MM.1S (cell line): Measurements from ENCODE around the gene CEP57.

Source experiments
- DNase-seq: peaks from one replicate; pipeline ENCODE4 v3.0.0-alpha.2; 2015
- H2AFZ ChIP-seq: fragments of 300-600 bp; sonication (generic); 2 replicates; pipeline ENCODE4 v1.6.0; 2016; ENCODE audit warnings: antibody characterized with exemption, low read length
- H3F3A ChIP-seq: fragments of 300-600 bp; sonication (generic); 2 replicates; pipeline ENCODE4 v1.6.1; 2016; ENCODE audit warnings: mild to moderate bottlenecking, antibody characterized with exemption, low read length, moderate library complexity, mixed read lengths; ENCODE audit not compliant: insufficient read depth
- H3K27ac ChIP-seq: fragments of 300-600 bp; sonication (generic); 2 replicates; pipeline ENCODE4 v1.5.1; 2016; ENCODE audit warnings: mild to moderate bottlenecking, low read length
- H3K27me3 ChIP-seq: fragments of 300-600 bp; sonication (generic); replicated peaks from 2 replicates; pipeline ENCODE4 v1.6.0; 2016; ENCODE audit warnings: low read length; ENCODE audit not compliant: insufficient read depth
- H3K36me3 ChIP-seq: fragments of 300-600 bp; sonication (generic); replicated peaks from 2 replicates; pipeline ENCODE4 v1.6.1; 2016; ENCODE audit warnings: mild to moderate bottlenecking, low read length, mixed read lengths; ENCODE audit not compliant: insufficient read depth
- H3K4me1 ChIP-seq: fragments of 300-600 bp; sonication (generic); 2 replicates; pipeline ENCODE4 v1.6.1; 2016; ENCODE audit warnings: low read length, mixed read lengths
- H3K4me2 ChIP-seq: fragments of 300-600 bp; sonication (generic); 2 replicates; pipeline ENCODE4 v1.6.0; 2016; ENCODE audit warnings: low read depth, low read length
- H3K4me3 ChIP-seq: fragments of 300-600 bp; sonication (generic); 2 replicates; pipeline ENCODE4 v1.5.1; 2016; ENCODE audit warnings: low read length, mixed read lengths
- H3K79me2 ChIP-seq: fragments of 300-600 bp; sonication (generic); 2 replicates; pipeline ENCODE4 v1.6.1; 2016; ENCODE audit warnings: mixed run types, low read length, mixed read lengths
- H3K9ac ChIP-seq: fragments of 300-600 bp; sonication (generic); 2 replicates; pipeline ENCODE4 v1.6.1; 2016; ENCODE audit warnings: low read length, mixed read lengths
- H3K9me2 ChIP-seq: fragments of 300-600 bp; sonication (generic); replicated peaks from 2 replicates; pipeline ENCODE4 v1.6.1; 2016; ENCODE audit warnings: mild to moderate bottlenecking, low read length, mixed read lengths; ENCODE audit not compliant: insufficient read depth
- H3K9me3 ChIP-seq: fragments of 300-600 bp; sonication (generic); replicated peaks from 2 replicates; pipeline ENCODE4 v1.6.1; 2016; ENCODE audit warnings: mild to moderate bottlenecking, low read length, mixed read lengths; ENCODE audit not compliant: insufficient read depth
- H4K20me1 ChIP-seq: fragments of 300-600 bp; sonication (generic); 2 replicates; pipeline ENCODE4 v1.6.1; 2016; ENCODE audit warnings: mild to moderate bottlenecking, low read length, moderate library complexity, mixed read lengths; ENCODE audit not compliant: insufficient read depth
- CTCF ChIP-seq: fragments of 300-600 bp; sonication (generic); IDR thresholded peaks from 2 replicates; pipeline ENCODE4 v1.5.1; 2016; ENCODE audit warnings: antibody characterized with exemption, low read length, mixed read lengths
- EZH2 ChIP-seq: fragments of 300-600 bp; sonication (generic); optimal IDR thresholded peaks from 2 replicates; pipeline ENCODE3; 2017; ENCODE audit warnings: low read depth, mild to moderate bottlenecking, antibody characterized with exemption, low read length, mixed read lengths
- EZH2phosphoT487 ChIP-seq: fragments of 300-600 bp; sonication (generic); IDR thresholded peaks from 2 replicates; pipeline ENCODE4 v1.6.1; 2018; ENCODE audit warnings: antibody characterized with exemption, low read length

CEP57 gene

GRCh38 chr11:95796501-95796900, 6.2 kb downstream of the CEP57 start:
- no peak overlapping the region for H3K27ac ChIP-seq
- TF ChIP-seq EZH2phosphoT487 = no peak
- TF ChIP-seq CTCF = no peak
- TF ChIP-seq EZH2 = no peak
- peaks cover 64% of the 10 kb centered on the region for H3K79me2 ChIP-seq

GRCh38 chr11:95799546-95799945, 9.2 kb downstream of the CEP57 start:
- Histone ChIP-seq H3K4me2 (no peak overlapping the region), H3K9me2 (no peaks in the 10 kb centered on the region), H3K36me3 (no peaks in the 10 kb centered on the region; the same call in 1 of the 2 replicates), H3K27ac (no peak overlapping the region), H4K20me1 (no peaks in the 10 kb centered on the region), H3K9me3 (no peaks in the 10 kb centered on the region), H3K79me2 (peaks cover 34% of the 10 kb centered on the region), H3K27me3 (no peaks in the 10 kb centered on the region), H3F3A (no peaks in the 10 kb centered on the region), H3K4me3 (no peak overlapping the region), H3K9ac (no peak overlapping the region), H3K4me1 (no peaks in the 10 kb centered on the region), H2AFZ (no peak overlapping the region)
- TF ChIP-seq EZH2phosphoT487 (no peak), CTCF (no peak), EZH2 (no peak)
- no peak for DNase-seq

More at GRCh38 chr11:95796501-95796900, 6.2 kb downstream of the CEP57 start:
- no peaks in the 10 kb centered on the region for H4K20me1 ChIP-seq
- H2AFZ ChIP-seq = no peak overlapping the region
- H3K9me2 ChIP-seq = no peaks in the 10 kb centered on the region
- peaks cover 13% of the 10 kb centered on the region for H3K4me1 ChIP-seq
- H3K27me3 ChIP-seq = no peaks in the 10 kb centered on the region
- DNase-seq = no peak
- no peaks in the 10 kb centered on the region; the same call in 1 of the 2 replicates for H3K36me3 ChIP-seq
- H3K9me3 ChIP-seq = no peaks in the 10 kb centered on the region
- no peak overlapping the region for H3K9ac ChIP-seq
- H3K4me2 ChIP-seq = no peak overlapping the region
- H3F3A ChIP-seq = 0 out of 2 replicates have a peak, but pooled peaks cover under 1% of the 10 kb centered on the region
- H3K4me3 ChIP-seq = no peak overlapping the region

GRCh38 chr11:95800438-95800837, 10.1 kb downstream of the CEP57 start:
- Histone ChIP-seq H3F3A (no peaks in the 10 kb centered on the region), H3K4me2 (no peak overlapping the region), H3K4me1 (no peaks in the 10 kb centered on the region), H3K27ac (no peak overlapping the region), H3K9ac (no peak overlapping the region), H3K79me2 (peaks cover 25% of the 10 kb centered on the region), H2AFZ (no peak overlapping the region), H4K20me1 (no peaks in the 10 kb centered on the region), H3K36me3 (no peaks in the 10 kb centered on the region; the same call in 1 of the 2 replicates), H3K27me3 (no peaks in the 10 kb centered on the region), H3K4me3 (no peak overlapping the region), H3K9me2 (no peaks in the 10 kb centered on the region), H3K9me3 (no peaks in the 10 kb centered on the region)
- DNase-seq = no peak
- TF ChIP-seq EZH2phosphoT487 (no peak), EZH2 (no peak), CTCF (no peak)
